RCC 7860 (cell line): Measurements from ENCODE around the gene ZSCAN10.

Experiments used
- DNase-seq: peaks from one replicate; pipeline ENCODE4 v3.0.0-alpha.2; 2015; ENCODE audit warnings: low spot score
- FAIRE-seq: peaks from 2 replicates; lab custom pipeline; 2012; peaks lifted over from hg19 to GRCh38; lab: Jason Lieb, UNC

The ZSCAN10 gene

GRCh38 chr16:3112058-3112880 lies 13.2 kb upstream of the ZSCAN10 start, which contains the start of gene ZNF205:
Gene ZNF205, plus strand, starts transcription at chr16:3112586. Its CDS starts 845 bp downstream, at chr16:3113431.
- FAIRE-seq (no peak), DNase-seq (peak; percentile 51)

GRCh38 chr16:3106205-3106928 lies 7.3 kb upstream of the ZSCAN10 start:
- DNase-seq (peak; percentile 60), FAIRE-seq (no peak)

- no peak for FAIRE-seq
- no peak for DNase-seq
Measured at GRCh38 chr16:3101841-3102470, 2.9 kb upstream of the ZSCAN10 start.

- DNase-seq (no peak), FAIRE-seq (no peak)
Measured at GRCh38 chr16:3101018-3101840, 2.1 kb upstream of the ZSCAN10 start.

- peak; percentile 34 for DNase-seq
- no peak for FAIRE-seq
Measured at GRCh38 chr16:3099732-3100499, 822 bp upstream of the ZSCAN10 start.

GRCh38 chr16:3099395-3099731 lies 269 bp upstream of the ZSCAN10 start:
- no peak for FAIRE-seq
- no peak for DNase-seq

- FAIRE-seq = no peak
- no peak for DNase-seq
Measured at GRCh38 chr16:3097266-3097665, 1.8 kb downstream of the ZSCAN10 start.

- FAIRE-seq = no peak
- DNase-seq = no peak
Measured at GRCh38 chr16:3096362-3096761, 2.7 kb downstream of the ZSCAN10 start.

- FAIRE-seq (no peak), DNase-seq (no peak)
Measured at GRCh38 chr16:3095869-3096268, 3.2 kb downstream of the ZSCAN10 start.

GRCh38 chr16:3094289-3095027 lies 4.6 kb downstream of the ZSCAN10 start:
- FAIRE-seq (no peak), DNase-seq (peak; percentile 17)

- no peak for FAIRE-seq
- no peak for DNase-seq
Measured at GRCh38 chr16:3092501-3092941, 6.6 kb downstream of the ZSCAN10 start.

GRCh38 chr16:3091551-3091950 lies 7.5 kb downstream of the ZSCAN10 start:
- DNase-seq (no peak), FAIRE-seq (no peak)

- DNase-seq (no peak), FAIRE-seq (no peak)
Measured at GRCh38 chr16:3089717-3090592, 9.1 kb downstream of the ZSCAN10 start.

GRCh38 chr16:3088925-3089716 lies 10.0 kb downstream of the ZSCAN10 start:
- no peak for FAIRE-seq
- no peak for DNase-seq

- FAIRE-seq (no peak), DNase-seq (no peak)
Measured at GRCh38 chr16:3088450-3088849, 10.6 kb downstream of the ZSCAN10 start.

- FAIRE-seq (no peak), DNase-seq (no peak)
Measured at GRCh38 chr16:3087243-3088235, 11.6 kb downstream of the ZSCAN10 start.
